Hepatocyte (in vitro differentiated cells): ENCODE results near the gene HCST.

Experiments
- CTCF ChIP-seq: fragments of 200-600 bp; sonication (generic); IDR thresholded peaks from 2 replicates; pipeline ENCODE4 v1.5.1; 2016; ENCODE audit warnings: antibody characterized with exemption, mild to moderate bottlenecking; ENCODE audit not compliant: poor library complexity
- EZH2 ChIP-seq: fragments of 200-600 bp; sonication (generic); IDR thresholded peaks from 2 replicates; pipeline ENCODE4 v1.6.1; 2016; ENCODE audit warnings: antibody characterized with exemption, mild to moderate bottlenecking, borderline replicate concordance
- EZH2phosphoT487 ChIP-seq: fragments of 200-600 bp; sonication (generic); IDR thresholded peaks from one replicate; pipeline ENCODE4 v1.6.1; 2018; ENCODE audit warnings: antibody characterized with exemption, mild to moderate bottlenecking, low read depth, moderate library complexity; ENCODE audit not compliant: unreplicated experiment, severe bottlenecking

- TF ChIP-seq EZH2 (no peak), CTCF (no peak), EZH2phosphoT487 (no peak)
Measured at GRCh38 chr19:35889370-35890112, 12.8 kb upstream of the HCST start.
